Stimulated activated CD8-positive, alpha-beta memory T cell treated with anti-CD3 and anti-CD28 coated beads, Interleukin-12 subunit alpha, Interleukin-12 subunit beta, amount 100 ng/mL, for 1 hour (primary cell): ENCODE measurements around the gene MYCBPAP.

Experiments used
- DNase-seq: peaks from one replicate; pipeline ENCODE4 v3.0.0-alpha.2; 2020; ENCODE audit warnings: low read depth

The MYCBPAP gene

GRCh38 chr17:50507871-50508572 lies at the start of gene MYCBPAP:
MYCBPAP (plus strand) TSS chr17:50508439; CDS start chr17:50508675, 236 bp downstream.
- peak; percentile 65 for DNase-seq

GRCh38 chr17:50458701-50459676 lies 49.2 kb upstream of the MYCBPAP start:
- DNase-seq, result no peak

DNA sequence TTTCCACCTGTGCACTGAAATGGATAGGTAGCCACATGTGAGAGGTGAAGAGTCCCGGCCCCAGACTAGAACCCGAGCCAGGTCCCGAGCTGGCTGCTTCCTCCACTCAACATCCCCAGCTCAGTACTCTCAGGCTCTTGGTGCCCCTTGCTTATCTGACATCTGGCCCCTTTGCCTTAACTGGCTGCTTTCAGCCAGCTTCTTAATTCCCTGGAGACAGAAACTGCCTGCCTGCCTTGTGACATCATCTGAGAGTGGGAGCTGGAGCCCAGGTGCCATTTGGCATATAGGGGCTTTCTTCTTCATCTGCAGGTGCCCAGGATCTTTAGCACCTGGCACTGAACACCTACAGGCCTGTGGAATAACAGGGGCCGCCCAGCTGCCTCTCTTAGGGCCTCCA lies 48.5 kb upstream of the MYCBPAP start:
- DNase-seq, result no peak

DNA sequence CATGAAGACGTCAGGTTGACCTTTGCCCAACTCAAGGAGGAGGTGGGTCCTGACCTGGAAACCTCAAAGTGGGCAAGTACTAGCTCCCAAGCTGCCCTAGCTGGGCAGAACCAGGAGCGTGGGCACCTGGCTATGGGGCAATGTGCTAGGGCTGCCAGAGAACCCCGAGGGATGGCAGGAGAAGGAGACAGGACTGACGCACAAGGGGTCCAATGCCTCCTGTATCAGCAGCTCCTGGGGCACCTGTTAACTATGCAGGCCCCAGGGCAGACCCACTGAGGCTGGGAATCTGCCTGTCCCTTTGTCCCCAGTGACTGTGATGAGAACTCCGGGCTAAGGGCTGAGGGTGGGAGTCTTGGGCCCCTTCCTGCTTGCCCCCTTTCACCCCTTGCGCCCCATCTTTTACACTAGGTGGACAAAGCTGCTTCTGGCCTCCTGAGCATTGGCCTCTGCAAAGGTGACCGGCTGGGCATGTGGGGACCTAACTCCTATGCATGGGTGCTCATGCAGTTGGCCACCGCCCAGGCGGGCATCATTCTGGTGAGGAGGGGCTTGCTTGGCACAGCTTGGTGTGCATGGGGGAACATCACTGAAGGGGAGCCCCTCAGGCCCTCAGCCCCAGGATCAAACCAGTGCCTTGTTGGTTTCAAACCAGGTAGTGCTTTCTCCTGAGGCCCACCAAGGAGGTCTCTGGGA lies 47.3 kb upstream of the MYCBPAP start:
- no peak for DNase-seq

GRCh38 chr17:50461550-50462132 lies 46.6 kb upstream of the MYCBPAP start:
- no peak for DNase-seq

DNA sequence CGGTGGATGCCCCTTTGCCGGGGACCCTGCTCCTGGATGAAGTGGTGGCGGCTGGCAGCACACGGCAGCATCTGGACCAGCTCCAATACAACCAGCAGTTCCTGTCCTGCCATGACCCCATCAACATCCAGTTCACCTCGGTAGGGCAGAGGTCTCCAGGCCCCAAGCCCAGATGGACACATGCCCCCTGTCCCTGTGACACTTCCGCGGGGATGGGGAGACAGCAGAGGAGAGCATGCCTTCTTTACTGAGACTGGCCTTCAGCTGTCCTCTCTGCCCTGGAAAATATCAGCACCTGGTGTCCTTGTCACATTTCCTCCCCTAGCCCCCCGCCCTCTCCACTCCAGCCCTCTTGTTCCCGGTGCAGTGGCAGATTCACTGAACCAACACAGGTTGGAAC lies 45.8 kb upstream of the MYCBPAP start:
- DNase-seq, result no peak

GRCh38 chr17:50464121-50464520 lies 44.1 kb upstream of the MYCBPAP start:
- DNase-seq, result no peak

DNA sequence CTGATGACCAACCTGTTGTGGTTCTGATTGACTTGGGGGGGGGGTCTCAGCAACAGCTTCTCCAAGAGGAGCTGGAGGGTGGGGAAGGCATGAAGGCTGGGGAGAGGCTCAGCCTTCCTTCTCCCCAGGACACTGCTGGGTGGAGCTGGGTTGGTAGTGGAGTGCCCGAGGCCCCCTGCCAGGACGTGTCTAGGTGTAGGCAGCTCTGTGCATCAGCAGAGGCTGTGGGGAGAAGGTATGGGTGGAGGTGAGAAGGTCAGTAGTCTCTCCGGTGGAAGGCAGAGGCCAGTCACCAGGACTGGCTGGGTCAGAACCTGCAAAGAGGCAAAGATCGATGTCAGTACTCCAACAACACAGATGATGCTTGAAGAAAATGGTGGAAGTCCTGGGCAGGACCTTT lies 43.5 kb upstream of the MYCBPAP start:
- no peak for DNase-seq

DNA sequence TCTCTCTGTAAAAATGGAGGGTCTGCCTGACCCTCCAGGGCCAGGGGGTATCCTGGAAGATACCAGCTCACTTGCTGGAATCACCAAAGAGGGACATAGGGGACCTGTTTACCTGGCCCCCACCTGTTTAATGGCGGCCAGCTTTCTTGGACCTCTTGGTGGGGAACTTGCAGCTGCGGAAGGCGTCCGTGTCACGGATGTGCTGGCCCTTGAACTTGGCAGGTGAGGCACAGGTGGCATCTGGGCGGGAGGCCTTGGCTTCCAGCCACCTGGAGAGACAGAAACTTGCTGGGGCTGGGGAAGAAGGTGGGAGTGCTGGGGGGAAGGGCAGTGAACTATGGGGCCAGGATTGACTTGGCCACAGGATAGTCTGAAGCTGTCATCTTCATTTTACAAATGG lies 43.1 kb upstream of the MYCBPAP start:
- no peak for DNase-seq

GRCh38 chr17:50465635-50466034 lies 42.6 kb upstream of the MYCBPAP start:
- no peak for DNase-seq

DNA sequence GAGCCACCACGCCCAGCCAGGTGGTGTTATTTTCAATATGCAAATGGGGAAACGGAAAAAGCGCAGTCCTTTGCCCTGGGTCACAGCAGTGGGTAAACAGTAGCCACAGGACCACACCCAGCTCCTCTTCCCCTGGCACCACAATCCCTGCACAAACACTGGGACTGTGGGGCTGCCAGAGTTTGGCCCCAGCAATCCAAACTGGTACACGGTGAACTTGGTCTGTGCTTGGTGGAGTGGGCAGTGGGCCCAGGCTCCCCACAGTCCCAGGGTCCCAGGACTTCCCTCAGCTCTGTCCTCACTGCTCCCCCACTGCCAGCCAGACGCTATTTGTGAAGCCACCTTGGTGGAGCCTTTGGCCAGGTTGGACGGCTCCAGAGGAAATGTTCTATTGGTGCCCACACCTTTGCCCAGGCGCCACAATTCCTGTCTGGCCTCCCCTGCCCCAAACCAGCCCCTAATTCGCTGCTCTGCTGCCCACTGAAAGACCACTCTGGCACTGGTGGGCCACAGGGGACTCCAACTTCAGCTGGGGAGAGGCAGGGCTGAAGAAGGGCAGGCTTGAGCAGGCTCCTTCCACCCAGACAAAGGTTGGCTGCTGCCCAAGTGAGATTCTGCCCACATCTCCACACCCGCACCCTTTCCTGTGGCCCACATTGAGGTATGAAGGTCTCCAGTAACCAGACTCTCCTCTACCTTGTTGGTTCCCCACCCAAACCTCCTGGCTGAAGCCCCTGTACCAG lies 41.7 kb upstream of the MYCBPAP start:
- no peak for DNase-seq

- DNase-seq, result no peak
Observed at GRCh38 chr17:50467114-50467854, 41.0 kb upstream of the MYCBPAP start.

GRCh38 chr17:50467855-50468303 lies 40.4 kb upstream of the MYCBPAP start:
- no peak for DNase-seq

DNA sequence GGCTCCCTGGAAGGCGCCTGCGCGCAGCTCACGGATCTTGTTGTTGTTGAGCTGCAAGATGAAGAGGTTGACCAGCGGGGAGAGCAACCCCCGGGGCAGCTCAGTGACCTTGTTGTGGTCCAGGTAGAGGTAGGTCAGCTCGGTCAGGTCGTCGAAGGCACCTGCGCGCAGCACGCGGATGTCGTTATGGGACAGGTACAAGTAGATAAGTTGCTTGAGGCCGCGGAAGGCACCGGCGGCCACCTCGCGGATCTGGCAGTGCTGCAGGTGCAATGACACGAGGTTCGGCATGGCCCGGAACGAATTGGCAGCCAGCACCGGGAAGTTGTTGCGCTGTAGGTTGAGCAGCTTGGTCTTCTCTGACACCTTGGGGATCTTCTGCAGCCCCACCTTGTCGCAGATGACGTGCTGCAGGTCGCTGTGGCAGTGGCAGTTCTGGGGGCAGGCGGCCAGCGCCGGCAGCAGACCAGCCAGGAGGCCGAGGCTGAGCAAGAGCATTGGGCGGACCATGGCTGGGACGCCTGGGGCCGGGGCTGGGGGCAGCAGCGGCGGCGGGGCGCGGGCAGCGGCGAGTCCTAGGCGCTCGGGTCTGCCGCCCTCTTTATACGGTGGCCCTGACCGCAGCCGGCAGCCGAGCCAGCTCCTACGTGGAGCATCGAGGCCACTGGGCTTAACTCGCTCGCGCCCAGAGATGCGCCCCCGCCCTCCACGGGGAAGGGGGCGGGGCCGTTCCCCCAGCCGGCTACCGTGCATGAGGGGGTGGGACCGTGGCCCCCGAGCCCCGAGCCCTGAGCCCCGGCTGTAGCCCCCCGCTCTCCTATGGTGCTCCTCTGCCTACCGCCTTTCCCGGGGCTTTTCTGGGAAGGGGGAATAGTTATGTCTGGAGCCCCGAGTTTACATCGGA lies 39.7 kb upstream of the MYCBPAP start, which contains the start of gene CHAD:
TSS of gene CHAD (minus strand) at position 577 of the 904 bp plus-strand sequence. CDS start at position 510, 67 bp downstream.
- no peak for DNase-seq

DNA sequence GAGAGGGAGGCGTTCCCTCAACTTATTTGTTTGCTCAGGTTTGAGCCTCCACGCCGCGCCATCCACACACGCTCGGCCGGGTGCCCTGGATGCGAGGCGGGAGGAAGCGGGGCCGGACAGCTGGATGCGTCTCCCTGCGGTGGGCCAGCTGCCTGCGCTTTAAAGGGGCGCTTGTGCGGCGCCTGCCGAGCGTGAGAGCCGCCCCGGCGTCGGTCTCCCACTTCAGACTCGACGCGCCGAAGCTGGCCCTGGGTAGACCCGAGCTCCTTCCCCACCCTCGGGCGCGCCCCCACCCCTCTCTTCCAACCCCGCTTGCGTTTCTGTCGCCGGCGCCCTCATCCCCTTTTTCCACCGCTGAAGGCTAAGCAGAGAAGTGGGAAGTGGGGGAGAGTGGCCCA lies 39.0 kb upstream of the MYCBPAP start:
- no peak for DNase-seq

DNA sequence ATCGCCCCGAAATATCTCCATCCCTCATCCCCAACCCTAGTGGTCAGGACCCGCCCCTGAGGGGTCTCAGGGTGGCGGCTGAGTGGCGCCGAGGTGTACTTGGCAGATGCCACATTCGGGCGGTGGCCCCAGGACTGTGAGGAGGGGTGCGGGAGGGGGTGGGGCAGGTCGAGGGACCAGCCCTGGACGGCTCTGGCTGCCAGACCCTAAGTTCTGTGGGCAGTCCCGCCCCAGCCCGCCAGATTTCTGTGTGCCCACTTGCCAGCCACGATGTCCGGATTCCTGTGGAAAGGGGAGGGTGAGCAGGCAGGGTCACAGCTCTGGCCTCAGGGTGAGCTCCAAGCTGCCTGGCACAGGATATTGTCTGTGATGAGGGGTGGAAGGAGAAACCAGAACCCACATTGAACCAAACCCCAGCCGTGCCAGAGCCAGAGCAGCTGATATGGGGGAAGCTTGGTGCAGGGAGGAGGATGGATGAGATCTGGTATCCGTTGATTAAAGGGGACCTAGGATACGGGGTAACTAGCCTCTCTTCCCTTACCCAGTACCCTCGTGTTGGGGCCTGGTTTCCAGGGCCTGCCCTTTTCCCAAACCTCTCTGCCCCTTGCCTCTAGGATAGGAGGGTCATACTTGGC lies 38.5 kb upstream of the MYCBPAP start:
- no peak for DNase-seq

DNA sequence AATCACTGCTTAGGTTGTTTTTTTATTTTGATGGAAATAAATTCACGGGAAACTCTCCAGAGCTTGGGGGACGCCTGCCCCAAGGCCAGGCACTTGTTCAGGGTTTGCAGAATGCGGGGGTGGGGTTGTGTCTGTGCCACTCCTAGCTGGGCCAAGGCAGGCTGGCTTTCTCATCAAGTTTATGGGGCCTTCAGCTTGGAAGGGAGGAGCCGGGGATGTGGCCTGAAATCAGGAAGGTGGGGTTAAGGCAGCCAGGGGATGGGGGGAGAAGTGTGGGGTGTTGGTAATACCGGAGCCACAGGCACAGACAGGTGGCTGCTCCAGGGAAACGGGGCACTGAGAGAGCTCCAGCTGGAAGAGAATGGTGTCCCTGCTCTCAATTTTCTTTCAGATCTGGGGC lies 37.8 kb upstream of the MYCBPAP start:
- DNase-seq, result no peak

DNA sequence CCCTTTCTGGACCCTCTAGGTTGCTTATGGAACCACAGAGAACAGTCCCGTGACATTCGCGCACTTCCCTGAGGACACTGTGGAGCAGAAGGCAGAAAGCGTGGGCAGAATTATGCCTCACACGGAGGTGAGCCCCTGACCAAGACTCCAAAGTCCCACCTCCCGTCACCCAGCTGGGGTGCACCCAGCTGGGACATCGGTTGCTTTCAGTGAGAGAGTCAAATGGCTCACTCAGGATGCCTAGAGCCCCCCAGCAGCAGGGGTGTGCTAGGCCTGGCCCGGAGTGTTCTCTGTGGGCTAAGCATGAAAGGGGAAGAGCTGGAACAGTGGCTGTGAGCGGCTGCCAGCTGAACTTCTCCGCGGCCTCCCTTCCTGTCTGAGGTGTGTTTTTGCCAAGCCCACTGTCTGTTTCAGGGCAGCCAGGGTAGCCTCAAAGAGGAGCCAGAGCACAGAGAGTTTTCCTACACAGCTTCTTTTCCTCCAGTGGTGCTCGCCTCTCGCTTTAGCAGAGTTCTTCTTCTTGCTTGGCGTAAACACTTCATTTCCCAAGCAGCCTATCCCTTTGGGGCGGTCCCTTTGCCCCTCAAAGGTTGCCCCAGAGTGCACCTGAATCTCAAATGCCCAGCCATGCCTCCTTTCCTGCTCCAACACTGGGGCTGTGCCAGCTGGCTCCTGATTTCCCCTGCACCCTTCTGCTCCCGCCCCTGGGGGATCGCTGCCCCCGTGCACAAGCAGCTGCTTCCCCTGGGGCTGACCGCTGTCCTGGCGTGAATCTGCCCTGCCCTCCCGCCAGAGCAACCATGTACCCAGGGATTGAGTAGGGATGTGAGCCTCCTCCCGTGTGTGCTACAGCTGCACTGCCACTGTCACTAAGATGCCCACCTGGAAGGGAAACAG lies 37.0 kb upstream of the MYCBPAP start:
- DNase-seq, result no peak
